ENCODE results near the gene B9D2.

Gene B9D2

DNA sequence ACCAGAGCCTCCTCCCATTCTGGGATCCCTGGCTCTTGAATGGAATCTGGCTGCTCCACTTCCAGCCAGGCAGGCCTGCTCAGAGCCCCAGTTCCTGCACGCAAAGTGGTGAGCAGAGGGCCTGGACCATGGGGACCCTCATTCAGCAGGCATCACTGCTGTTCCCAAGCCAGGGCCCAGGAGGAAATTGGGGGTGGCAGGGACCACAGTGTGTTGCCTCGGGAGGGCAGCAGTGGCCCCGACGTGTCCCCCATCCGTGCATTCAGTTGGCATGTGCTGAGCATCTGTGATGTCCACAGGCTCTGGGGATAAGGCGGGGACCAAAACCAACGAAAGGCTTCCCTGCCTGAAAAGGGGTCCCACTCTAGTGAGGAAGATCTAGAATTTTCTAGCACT is 42.7 kb downstream of the B9D2 start:
- Histone ChIP-seq H3K4me2 (ENCODE audit: insufficient read depth, low read length) (no peak overlapping the region), H3K79me2 (ENCODE audit: insufficient read depth, low read length) (peaks cover 6% of the 10 kb centered on the region), H3K9me3 (ENCODE audit: insufficient read depth, low read length, severe bottlenecking) (no peaks in the 10 kb centered on the region), H3K4me3 (ENCODE audit: low read depth in 1 of 2, low read length in 2 of 2) (no peak overlapping the region), H3K27ac (ENCODE audit: low read length) (no peak overlapping the region), H3K9ac (ENCODE audit: low read depth, low read length) (no peak overlapping the region), H3K27me3 (ENCODE audit: insufficient read depth, low read length, poor library complexity) (no peaks in the 10 kb centered on the region), H3K36me3 (ENCODE audit: insufficient read depth, low read length) (peaks cover 94% of the 10 kb centered on the region), H4K20me1 (ENCODE audit: insufficient read depth, low read length) (peaks cover 57% of the 10 kb centered on the region), H2AFZ (ENCODE audit: low read depth, low read length) (no peak overlapping the region), H3K4me1 (ENCODE audit: insufficient read depth, low read length) (no peaks in the 10 kb centered on the region)
- ATAC-seq (ENCODE audit: insufficient read depth, low read depth) (no peak), DNase-seq (no peak)
- TF ChIP-seq EZH2 (IDR thresholded peaks at IDR 0.05; ENCODE audit: borderline replicate concordance, low read depth, low read length, severe bottlenecking) (no peak), CTCF (IDR thresholded peaks at IDR 0.05; ENCODE audit: borderline replicate concordance, extremely low read depth, low read length, poor library complexity, severe bottlenecking) (no peak)

- no peaks in the 10 kb centered on the region for H3K9me3 ChIP-seq (ENCODE audit: insufficient read depth, low read length, severe bottlenecking)
- H3K79me2 ChIP-seq (ENCODE audit: insufficient read depth, low read length) = peaks cover 8% of the 10 kb centered on the region
- no peak overlapping the region for H3K4me3 ChIP-seq (ENCODE audit: low read depth in 1 of 2, low read length in 2 of 2)
- no peak for DNase-seq
- TF ChIP-seq CTCF (IDR thresholded peaks at IDR 0.05; ENCODE audit: borderline replicate concordance, extremely low read depth, low read length, poor library complexity, severe bottlenecking) = no peak
- TF ChIP-seq EZH2 (IDR thresholded peaks at IDR 0.05; ENCODE audit: borderline replicate concordance, low read depth, low read length, severe bottlenecking) = no peak
- H3K4me1 ChIP-seq (ENCODE audit: insufficient read depth, low read length) = no peaks in the 10 kb centered on the region
- H3K36me3 ChIP-seq (ENCODE audit: insufficient read depth, low read length) = peaks cover 96% of the 10 kb centered on the region
- no peak for ATAC-seq (ENCODE audit: insufficient read depth, low read depth)
- no peak overlapping the region for H3K9ac ChIP-seq (ENCODE audit: low read depth, low read length)
- H4K20me1 ChIP-seq (ENCODE audit: insufficient read depth, low read length) = peaks cover 52% of the 10 kb centered on the region
- H3K27me3 ChIP-seq (ENCODE audit: insufficient read depth, low read length, poor library complexity) = no peaks in the 10 kb centered on the region
- H2AFZ ChIP-seq (ENCODE audit: low read depth, low read length) = no peak overlapping the region
- no peak overlapping the region for H3K27ac ChIP-seq (ENCODE audit: low read length)
- no peak overlapping the region for H3K4me2 ChIP-seq (ENCODE audit: insufficient read depth, low read length)
Observed at GRCh38 chr19:41320568-41320967, 43.4 kb downstream of the B9D2 start.

GRCh38 chr19:41320185-41320518 is 43.8 kb downstream of the B9D2 start:
- Histone ChIP-seq H3K4me3 (ENCODE audit: low read depth in 1 of 2, low read length in 2 of 2) (no peak overlapping the region), H2AFZ (ENCODE audit: low read depth, low read length) (no peak overlapping the region), H3K4me2 (ENCODE audit: insufficient read depth, low read length) (no peak overlapping the region), H3K79me2 (ENCODE audit: insufficient read depth, low read length) (peaks cover 12% of the 10 kb centered on the region), H3K27ac (ENCODE audit: low read length) (no peak overlapping the region), H4K20me1 (ENCODE audit: insufficient read depth, low read length) (peaks cover 52% of the 10 kb centered on the region), H3K9ac (ENCODE audit: low read depth, low read length) (no peak overlapping the region), H3K36me3 (ENCODE audit: insufficient read depth, low read length) (peaks cover 94% of the 10 kb centered on the region), H3K27me3 (ENCODE audit: insufficient read depth, low read length, poor library complexity) (no peaks in the 10 kb centered on the region), H3K4me1 (ENCODE audit: insufficient read depth, low read length) (no peaks in the 10 kb centered on the region), H3K9me3 (ENCODE audit: insufficient read depth, low read length, severe bottlenecking) (no peaks in the 10 kb centered on the region)
- ATAC-seq (ENCODE audit: insufficient read depth, low read depth) (0 out of 3 replicates have a peak, but pooled peaks have one; percentile 16), DNase-seq (no peak)
- TF ChIP-seq CTCF (IDR thresholded peaks at IDR 0.05; ENCODE audit: borderline replicate concordance, extremely low read depth, low read length, poor library complexity, severe bottlenecking) (no peak), EZH2 (IDR thresholded peaks at IDR 0.05; ENCODE audit: borderline replicate concordance, low read depth, low read length, severe bottlenecking) (no peak)
